HG02970 (cell line): ENCODE data around the gene PMVK.
"Not testable (repeated sequence)": the region's sequence is repeated elsewhere in the genome, so short reads cannot be mapped to it uniquely, and the experiment has no call there.

Source experiments
- ATAC-seq: cut with Tn5 transposase; IDR thresholded peaks from one replicate; pipeline ENCODE4 v1.9.1; 2021; ENCODE audit warnings: mild to moderate bottlenecking, moderate library complexity, moderate number of reproducible peaks; ENCODE audit not compliant: unreplicated experiment, low FRiP score

PMVK gene

DNA sequence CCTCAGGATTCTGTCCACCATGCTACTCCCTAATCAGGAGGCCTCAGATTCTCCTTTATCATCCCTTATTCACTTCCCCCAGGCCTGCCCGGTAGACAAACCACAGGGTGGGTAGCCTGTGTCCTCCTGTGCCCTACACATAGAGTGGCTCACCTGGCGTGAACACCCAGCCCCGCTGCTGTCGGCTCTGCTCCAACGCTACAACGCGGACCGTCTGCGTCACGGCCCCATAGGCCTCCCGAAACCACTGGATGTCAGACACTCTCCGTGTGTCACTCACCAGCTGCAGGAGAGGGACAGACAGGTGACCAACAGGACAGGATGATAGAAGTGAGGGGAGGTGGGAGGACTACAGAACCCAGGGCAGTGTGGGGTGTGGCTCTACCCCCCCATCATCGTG lies 10.3 kb downstream of the PMVK start:
- ATAC-seq, result no peak

DNA sequence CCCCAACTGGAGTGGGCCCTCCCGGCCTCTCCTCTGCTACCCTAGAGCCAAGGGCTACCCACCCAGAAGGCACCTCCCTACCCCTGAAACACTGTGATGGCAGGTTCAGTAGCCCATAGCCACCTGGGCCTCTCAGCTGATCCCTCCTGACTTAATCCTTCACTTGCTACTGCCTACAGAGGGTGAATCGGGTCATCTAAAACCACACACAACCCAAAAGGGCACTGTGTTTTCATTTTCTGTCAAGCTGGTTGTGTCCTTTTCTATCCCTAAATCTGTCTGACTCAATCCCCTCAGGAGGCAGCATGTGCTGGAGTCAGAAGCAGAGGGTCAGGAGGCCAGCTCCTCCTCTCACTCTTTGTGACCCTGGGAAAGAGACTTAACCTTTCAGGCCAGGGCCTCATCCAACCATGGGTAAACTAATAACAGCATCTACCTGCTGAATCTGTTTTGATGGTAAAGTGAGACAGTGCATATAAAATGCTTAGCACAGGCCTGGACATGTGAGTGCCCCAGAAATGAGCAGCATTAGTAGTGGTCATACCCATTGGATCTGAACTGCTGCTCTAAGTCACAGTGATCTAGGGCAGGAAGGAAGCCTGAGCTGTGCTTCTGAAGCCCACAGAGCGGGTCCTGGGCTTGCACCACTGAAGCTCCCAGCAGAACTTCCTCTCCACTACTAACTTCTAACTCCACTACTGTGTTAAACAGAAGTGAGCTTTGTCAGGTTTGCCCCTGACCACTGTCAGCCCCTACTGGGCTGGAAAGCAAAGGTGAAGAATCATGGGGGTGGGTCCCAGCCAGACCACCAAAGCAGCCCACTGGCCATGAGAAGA lies 11.0 kb downstream of the PMVK start:
- ATAC-seq, result no peak

DNA sequence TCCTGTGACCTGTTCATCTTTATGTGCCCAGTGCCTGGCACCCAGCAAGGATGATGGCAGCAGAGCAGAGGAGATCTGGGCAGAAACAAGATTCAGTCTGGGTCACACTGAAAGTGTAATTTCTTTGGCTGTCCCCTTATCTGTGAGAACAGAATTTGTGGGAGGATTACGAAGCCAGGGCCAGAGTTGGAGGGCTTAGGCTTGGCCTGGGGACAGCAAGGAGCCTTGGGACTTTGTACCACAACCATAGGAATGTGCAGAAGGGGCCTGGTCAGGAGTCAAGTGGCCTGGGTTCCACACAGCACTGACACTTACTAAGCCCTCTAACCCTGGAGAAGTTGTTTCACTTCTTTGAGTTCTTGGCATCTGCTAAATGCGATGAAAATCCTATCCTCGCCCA lies 12.8 kb downstream of the PMVK start:
- ATAC-seq, result no peak

DNA sequence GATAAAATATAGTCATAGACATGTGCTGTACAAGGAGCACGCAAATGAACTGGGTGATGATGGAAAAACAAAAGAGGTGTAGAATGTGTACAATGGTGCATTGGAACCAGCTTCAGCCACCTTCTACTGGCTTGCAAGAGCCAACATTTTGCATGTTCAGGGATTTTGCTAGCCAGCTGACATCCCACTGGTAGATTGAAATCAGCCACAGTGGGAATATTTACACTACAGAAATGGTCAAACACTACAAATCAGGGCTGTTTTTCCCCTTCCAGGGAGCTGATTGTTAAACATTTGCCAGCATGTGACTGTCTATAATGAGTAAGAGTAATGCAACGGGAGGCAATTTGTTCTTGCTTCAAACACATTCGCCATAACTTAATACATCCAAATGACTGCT lies 23.2 kb downstream of the PMVK start:
- no peak for ATAC-seq

DNA sequence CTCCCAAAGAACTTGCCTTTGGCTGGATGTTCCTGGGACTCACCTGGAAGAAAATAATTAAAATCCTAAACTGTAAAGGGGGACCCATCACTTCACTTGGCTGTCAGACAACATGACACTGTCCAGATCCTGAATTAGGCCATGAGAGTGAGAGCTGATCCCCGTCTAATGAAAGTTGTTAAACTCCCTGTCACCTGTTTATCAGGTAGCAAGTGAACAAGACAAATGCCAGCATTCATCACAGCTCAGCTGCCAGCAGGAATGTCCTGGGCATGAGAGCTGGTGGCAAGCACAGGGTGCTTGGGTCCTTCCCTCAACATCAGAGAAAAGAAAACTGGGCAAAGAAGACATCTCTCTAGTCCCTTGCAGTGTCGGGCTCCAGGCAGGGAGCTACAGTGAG lies 23.8 kb downstream of the PMVK start:
- ATAC-seq, result no peak

DNA sequence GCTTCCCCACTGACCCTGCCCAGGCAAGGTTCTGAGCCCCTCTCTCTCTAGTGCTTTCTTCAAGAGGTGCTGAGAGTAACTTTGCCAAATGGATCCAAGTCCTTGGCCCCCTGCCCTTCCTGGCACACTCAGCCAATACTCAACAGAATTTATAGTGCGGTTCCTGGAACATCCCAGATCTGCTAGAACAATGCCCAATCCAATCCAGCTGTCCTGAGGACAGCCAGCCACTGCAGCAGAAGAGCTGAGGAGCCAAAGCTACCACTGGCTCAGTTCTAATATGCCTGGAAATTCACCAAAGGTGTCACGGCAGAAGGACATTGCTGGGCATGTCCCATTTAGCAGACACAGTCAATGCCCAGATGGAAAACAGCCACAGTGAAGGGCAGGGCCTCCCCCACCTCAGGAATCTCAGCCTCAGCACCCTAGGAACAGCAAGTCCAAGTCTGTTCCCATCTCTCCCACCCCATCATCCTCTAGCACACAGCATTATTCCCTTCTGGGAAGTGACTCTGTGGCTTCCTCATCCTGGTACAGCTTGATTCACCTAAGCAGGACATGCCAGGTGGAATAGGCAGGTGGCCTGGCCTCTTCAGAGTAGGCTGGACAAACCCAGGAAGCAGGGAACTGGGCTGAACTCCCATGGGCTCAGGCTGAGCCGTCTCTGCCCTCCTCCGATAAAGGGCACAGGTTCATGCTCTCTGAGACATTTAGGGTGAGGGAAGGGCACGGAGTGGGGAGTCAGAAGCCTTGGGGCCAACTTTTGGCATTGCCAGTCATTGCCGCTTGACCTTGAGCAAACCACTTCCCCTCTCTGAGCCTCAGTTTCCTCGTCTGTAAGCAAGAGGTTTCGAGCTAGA lies 24.6 kb downstream of the PMVK start:
- ATAC-seq, result no peak

DNA sequence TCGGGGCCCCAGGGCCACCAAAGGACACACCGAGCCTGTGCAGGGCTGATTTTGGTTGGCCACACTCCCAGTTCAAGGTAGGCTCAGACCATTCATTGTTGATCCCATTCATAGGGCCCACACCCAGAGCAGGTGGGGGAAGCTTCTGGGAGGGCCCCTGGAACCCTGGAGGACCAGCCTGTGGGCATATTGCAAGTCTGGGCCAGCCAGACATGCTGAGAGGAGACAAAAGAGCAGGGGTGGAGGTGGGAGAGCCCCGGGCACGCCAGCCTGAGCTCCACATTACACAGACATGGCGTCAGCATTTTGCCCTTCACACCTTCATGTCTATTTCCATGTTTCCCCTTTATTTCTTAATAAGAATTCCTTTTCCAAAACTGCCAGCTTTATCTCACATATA lies 25.7 kb downstream of the PMVK start:
- ATAC-seq, result no peak

DNA sequence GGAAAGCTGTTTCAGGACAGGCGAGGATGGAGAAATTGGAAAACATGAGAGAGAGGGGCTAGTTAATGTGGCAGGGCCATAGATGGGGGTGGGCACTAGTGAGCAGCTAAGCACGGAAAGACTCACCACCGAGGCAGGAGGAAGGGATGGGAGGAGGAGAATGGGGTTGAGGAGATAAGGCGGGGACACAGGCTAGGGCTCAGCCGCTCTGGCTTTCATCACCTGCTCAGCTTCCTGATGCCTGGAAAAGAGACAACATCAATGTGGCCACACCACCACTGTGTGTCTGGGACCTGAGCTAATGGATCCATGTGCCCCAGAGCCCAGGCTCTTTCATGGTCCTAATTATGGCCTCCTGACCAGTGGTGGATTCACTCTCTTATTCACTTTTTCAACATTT lies 27.6 kb downstream of the PMVK start:
- ATAC-seq, result no peak

DNA sequence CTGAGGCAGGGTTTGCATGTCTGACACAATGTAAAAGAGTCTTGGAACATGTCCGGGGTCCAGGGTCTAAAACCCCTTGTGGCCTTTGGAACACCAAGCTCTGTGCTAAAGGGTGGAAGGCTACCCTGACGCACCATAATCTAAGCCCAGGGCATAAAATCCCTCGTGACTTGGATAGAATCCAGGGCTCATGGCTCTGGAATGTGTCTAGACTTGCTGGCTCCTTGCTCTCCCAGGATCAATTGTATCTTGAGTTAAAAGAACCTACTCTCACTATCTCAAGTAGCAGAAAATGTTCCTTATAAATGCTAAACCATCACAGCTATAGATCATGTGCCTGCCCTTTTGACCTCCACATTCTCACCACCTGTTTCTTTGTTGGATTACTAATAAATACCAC lies 28.4 kb downstream of the PMVK start:
- not testable (repeated sequence) for ATAC-seq

DNA sequence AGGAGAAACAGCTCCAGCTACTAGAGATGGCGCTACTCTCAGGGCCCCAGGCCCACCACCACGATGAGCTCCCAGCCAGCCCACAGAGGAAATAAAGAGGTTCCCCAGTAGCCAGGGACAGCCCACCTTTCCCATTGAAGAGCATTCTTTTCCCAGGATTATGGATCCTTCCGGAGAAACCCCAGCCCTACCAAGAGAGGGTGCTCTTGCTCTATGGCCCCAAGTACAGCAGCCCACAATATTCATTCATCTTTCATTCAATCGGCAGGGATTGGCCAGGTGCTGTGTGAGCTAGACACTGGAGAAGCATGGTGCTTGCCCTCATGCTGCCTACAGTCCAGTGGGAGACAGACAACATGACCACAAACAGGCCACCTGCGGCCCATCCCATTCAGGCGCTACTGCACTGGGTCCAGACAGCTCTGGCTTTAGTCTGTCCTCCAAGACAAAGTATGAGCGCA lies 29.9 kb downstream of the PMVK start:
- no peak for ATAC-seq

DNA sequence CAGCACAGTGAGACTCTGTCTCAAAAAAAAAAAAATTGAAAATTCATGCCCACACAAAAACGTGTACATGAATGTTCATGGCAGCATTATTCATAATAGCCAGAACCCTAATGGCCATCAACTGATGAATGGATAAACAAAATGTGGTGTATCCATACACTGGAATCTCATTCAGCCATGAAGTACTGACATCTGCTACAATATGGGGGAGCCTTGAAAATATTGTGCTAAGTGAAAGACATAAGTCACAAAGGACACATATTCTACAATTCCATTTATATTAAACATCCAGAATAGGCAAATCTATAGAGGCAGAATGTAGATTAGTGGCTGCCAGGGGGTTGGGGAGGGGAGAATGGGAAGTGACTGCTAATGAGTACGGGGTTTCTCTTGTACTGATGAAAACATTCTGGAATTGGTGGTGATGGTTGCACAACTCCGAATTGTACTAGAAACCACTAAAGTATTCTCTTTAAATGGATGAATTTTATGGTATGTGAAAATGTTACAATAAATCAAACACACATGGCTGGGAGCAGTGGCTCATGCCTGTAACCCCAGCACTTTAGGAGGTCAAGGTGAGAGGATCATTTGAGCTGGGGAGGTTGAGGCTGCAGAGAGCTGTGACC lies 33.5 kb downstream of the PMVK start:
- no peak for ATAC-seq

DNA sequence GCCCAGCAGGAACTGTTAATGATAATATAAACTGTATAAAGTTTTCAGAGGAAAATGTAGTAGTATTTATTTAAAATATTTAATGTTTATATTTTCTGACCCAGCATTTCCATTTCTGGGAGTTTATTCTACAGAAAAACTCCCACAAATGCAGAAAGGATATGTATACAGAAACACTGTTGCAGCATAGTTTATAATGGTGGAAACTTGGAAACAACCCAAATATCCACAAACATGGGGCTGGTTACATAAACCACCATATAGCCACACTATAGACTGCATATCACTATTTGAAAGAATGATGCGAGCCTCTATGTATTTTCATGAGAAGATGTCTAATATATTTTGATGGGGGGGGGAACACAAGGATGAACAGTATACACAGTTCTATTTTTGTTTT lies 34.9 kb downstream of the PMVK start:
- ATAC-seq, result no peak

DNA sequence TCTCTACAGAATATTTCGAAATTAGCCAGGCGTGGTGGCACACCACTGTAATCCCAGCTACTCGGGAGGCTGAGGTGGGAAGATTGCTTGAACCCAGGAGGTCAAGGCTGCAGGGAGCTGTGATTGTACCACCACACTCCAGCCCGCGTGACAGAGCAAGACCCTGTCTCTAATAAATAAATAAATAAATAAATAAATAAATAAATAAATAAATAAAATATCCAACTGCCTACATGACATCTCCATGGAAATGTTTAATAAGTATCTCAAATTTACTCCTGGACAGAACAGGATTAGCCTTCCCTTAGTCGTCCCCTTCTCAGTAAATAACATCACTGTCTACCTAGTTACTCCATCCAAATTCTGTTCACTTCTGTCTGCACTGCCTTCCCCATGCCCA lies 37.5 kb downstream of the PMVK start:
- no peak for ATAC-seq

DNA sequence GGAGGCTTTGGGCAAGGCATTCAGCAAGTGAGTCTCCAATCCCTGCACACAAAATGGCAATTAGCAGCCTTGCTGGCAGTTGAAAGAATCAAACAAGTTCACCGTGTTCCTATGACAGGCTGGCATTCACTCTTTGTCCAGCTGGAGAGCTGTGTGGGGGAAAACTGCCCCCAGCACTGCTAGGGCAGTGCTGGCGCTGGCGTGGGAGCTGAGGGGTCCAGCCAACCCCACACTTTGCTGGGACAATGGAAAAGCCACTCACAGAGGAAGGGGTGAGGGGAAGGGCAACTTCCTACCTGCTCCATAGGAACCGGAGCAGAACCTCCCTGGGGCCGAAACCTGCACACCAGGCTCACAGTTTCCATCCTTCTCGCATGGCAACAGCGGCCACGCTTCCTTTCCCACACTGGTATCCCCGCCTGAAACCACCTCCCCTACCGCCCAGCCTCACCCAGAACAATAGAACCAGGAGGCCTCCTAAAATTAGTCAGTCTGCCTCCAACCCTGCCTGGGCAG lies 39.7 kb downstream of the PMVK start:
- no peak for ATAC-seq

DNA sequence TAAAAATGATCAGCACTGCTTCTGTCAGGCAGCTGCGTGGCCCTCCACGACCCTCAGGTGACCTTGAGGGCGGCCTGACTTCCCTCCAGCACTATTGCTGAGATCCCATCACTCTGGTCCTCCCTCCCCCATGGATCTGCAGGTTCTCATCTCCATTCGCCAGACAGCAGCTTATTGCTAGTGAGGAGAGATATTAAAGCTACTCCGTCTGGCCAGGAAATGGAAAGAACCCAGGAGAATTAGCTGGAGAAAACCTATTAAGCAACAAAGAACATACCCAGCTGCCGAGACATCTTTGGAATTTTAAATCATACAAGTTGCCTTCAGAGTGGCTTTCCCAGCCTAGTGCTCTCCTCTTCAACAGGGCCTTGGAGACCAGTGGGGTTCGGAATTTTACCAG lies 40.7 kb downstream of the PMVK start:
- no peak for ATAC-seq

DNA sequence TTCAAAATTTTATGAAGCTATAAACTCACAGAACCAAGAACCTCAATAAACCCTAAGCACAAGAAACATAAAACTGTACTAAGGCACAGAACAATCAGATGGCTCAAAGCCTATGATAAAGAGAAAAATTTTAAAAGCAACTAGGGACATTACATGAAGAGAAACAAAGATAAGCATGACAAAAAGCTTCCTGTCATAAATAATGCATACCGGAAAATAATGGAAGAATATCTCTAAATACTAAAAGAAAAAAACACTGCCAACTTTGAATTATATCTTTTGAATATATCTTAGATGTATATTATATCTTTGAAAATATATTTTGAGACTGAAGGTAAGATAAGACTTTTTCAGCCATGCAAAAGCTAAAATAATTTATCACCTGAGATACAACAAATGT lies 45.1 kb downstream of the PMVK start:
- no peak for ATAC-seq

DNA sequence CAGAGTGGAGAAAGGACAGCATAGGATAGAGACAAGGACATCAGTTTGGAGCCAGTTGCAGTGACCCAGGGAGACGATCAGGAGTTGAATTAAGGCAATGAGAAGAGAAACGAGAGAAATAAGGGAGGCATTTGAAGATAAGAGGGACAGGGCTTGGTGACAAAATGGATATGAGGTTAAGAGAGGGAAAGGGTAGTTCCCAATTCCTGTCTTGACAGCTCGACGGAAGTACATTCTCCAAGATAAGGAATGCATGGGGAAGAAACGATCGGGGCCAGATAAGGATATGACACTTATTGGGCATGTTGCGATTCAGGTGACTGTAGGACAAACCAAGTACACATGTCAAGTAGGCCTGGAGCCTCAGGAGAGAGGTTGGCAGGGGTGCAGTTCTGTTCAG lies 47.8 kb downstream of the PMVK start:
- no peak for ATAC-seq

DNA sequence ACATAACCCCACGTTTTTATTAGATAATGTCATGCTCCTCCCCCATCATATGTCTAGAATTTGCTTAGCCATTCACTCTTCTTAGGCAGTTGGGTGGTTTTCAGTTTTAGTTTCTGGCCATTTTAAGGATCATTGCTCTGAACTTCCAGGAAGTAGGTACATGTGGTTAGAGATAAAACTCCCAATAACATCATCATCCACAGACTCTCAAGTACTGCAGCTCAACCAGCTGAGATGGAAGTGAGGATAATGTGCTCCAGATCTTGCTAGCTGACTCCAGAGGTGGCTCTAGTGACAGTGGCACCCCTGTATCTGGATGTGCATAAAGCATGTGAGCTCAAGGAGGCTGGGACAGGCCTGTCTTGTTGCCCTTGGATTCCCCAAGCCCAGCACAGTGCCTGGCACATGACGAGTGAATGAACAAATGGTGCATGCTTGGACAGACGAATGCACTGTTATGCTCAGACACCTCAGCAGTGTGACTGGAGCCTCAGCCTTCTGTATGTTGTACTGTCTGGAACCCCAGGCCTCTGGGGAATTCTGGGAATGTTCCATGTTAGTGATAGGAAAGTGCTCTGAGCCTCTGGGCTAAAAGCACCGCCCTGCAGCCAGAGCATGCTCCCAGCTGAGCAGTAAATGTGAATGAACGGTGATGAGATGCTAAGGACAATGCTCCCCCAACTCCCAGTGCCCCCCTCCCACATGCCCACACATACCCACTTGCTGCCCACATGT lies 50.1 kb downstream of the PMVK start:
- ATAC-seq, result no peak

DNA sequence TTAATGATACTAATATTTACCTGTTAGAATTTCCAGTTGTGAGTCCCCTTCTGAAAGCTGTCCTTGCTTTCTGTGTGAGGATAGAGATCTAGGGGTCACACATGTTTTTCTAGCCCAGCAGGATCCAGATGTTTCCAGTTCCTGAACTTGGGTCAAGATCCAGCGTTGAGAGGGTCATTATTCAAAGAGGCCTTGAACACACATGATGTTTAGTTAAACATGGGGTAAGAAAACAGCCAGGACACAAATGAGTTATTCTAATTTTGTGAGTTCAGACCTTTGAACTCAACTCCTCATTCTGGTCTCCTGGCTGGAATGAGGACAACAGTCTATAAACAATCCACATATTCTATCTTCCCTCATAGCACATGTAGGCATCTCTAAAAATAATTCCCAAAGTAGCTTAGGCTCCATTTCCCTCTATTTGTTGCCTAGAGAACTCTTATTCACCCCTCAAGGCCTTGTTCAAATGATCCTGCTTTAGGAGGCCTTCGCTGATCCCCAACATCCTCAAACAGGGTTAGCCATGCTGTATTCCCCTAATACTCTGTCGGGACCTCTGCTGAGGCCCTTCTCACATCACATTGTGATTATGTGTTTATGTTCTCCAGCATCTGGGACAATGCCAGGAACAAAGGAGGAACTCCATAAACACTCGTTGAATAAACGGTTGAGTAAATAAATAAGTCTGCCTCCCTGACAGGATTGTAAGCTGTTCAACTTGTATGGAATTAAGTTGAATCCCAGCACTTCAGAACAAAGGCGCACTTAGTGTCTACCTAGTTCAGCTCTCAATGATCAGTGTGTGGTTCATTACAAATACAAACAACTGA lies 51.4 kb downstream of the PMVK start:
- ATAC-seq, result no peak
